GM23248 (cell line): ENCODE data around the gene UTP15. TPM values are rescaled to one million over a fixed set of nuclear protein-coding genes. Genes with fewer than 3 reads are reported as not detected.

ENCODE experiments used
- DNase-seq: peaks from one replicate; pipeline ENCODE4 v3.0.0-alpha.2; 2015
- H2AFZ ChIP-seq: fragments of 200-600 bp; sonication (generic); 2 replicates; pipeline ENCODE4 v1.6.1; 2016; ENCODE audit warnings: antibody characterized with exemption
- H3F3A ChIP-seq: fragments of 200-600 bp; sonication (generic); 2 replicates; pipeline ENCODE4 v1.6.1; 2016; ENCODE audit warnings: mild to moderate bottlenecking, antibody characterized with exemption, mixed run types; ENCODE audit not compliant: insufficient read depth
- H3K27ac ChIP-seq: fragments of 200-600 bp; sonication (generic); 2 replicates; pipeline ENCODE4 v1.5.1; 2016; ENCODE audit warnings: mild to moderate bottlenecking
- H3K27me3 ChIP-seq: fragments of 200-600 bp; sonication (generic); replicated peaks from 2 replicates; pipeline ENCODE4 v1.6.1; 2016; ENCODE audit warnings: mild to moderate bottlenecking; ENCODE audit not compliant: insufficient read depth
- H3K36me3 ChIP-seq: fragments of 200-600 bp; sonication (generic); 2 replicates; pipeline ENCODE4 v1.6.1; 2016; ENCODE audit warnings: low read depth, mild to moderate bottlenecking
- H3K4me1 ChIP-seq: fragments of 200-600 bp; sonication (generic); 2 replicates; pipeline ENCODE4 v1.6.1; 2016; ENCODE audit warnings: mild to moderate bottlenecking; ENCODE audit not compliant: insufficient read depth
- H3K4me2 ChIP-seq: fragments of 200-600 bp; sonication (generic); one replicate; pipeline ENCODE4 v1.6.1; 2016; ENCODE audit warnings: mild to moderate bottlenecking; ENCODE audit not compliant: unreplicated experiment
- H3K4me3 ChIP-seq: fragments of 200-600 bp; sonication (generic); 2 replicates; pipeline ENCODE4 v1.5.1; 2016; ENCODE audit warnings: mild to moderate bottlenecking
- H3K79me2 ChIP-seq: fragments of 200-600 bp; sonication (generic); 2 replicates; pipeline ENCODE4 v1.6.1; 2016; ENCODE audit warnings: mild to moderate bottlenecking; ENCODE audit not compliant: insufficient read depth
- H3K9ac ChIP-seq: fragments of 200-600 bp; sonication (generic); 2 replicates; pipeline ENCODE4 v1.6.1; 2016; ENCODE audit warnings: mild to moderate bottlenecking
- H3K9me2 ChIP-seq: fragments of 200-600 bp; sonication (generic); 2 replicates; pipeline ENCODE4 v1.6.1; 2016; ENCODE audit warnings: mixed run types, mild to moderate bottlenecking, moderate library complexity; ENCODE audit not compliant: insufficient read depth
- H3K9me3 ChIP-seq: fragments of 200-600 bp; sonication (generic); one replicate; pipeline ENCODE4 v1.6.1; 2017; ENCODE audit warnings: low read depth
- H4K20me1 ChIP-seq: fragments of 200-600 bp; sonication (generic); 2 replicates; pipeline ENCODE4 v1.6.0; 2016; ENCODE audit not compliant: insufficient read depth
- EZH2 ChIP-seq: fragments of 200-600 bp; sonication (generic); IDR thresholded peaks from 2 replicates; pipeline ENCODE4 v1.6.1; 2018; ENCODE audit warnings: antibody characterized with exemption, mild to moderate bottlenecking; ENCODE audit not compliant: insufficient read depth, poor library complexity, severe bottlenecking
- EZH2phosphoT487 ChIP-seq: fragments of 200-600 bp; sonication (generic); IDR thresholded peaks from 2 replicates; pipeline ENCODE4 v1.6.1; 2018; ENCODE audit warnings: antibody characterized with exemption, moderate library complexity, mild to moderate bottlenecking, low read depth; ENCODE audit not compliant: insufficient read depth
- WGBS, 2 experiments: methylation state at CpG; one replicate each; pipeline ENCODE4 v1.1.6; 2015 to 2017; ENCODE audit warnings: low lambda C conversion rate in 2 of 2, low coverage in 1 of 2; ENCODE audit errors: missing lambda C conversion rate in 2 of 2; 5-methylcytosine and 5-hydroxymethylcytosine counted together
- in situ Hi-C: fragments of 300-500 bp; cut with MboI; formaldehyde crosslinking; loops from 2 replicates; pipeline ENCODE4 v1.15.0; 2020
- polyA plus RNA-seq: library from polyadenylated mRNA; unstranded; fragments of >200 nt; fragmentation: Nextera tagmentation; extraction: Ambion mirVana; gene quantifications from 2 replicates; pipeline ENCODE4 v1.2.1, GENCODE V29; 2016
- total RNA-seq: library from RNA; depleted of rRNA; stranded (reverse); fragments of >200 nt; shearing (Covaris generic); gene quantifications from 2 replicates; pipeline ENCODE4 v1.2.3, GENCODE V29; 2014

Gene UTP15
- total and polyA plus RNA-seq, 2 experiments from 2014 or later, result 13.9 to 26.2 TPM

GRCh38 chr5:73532195-73532594 is 33.3 kb upstream of the UTP15 start:
- Histone ChIP-seq H3K27ac (no peak overlapping the region), H3K4me3 (no peak overlapping the region), H2AFZ (peak overlapping the region; percentile 40), H4K20me1 (no peaks in the 10 kb centered on the region), H3K27me3 (no peaks in the 10 kb centered on the region), H3K9ac (no peak overlapping the region), H3K9me3 (no peaks in the 10 kb centered on the region), H3K4me2 (no peak overlapping the region), H3F3A (no peaks in the 10 kb centered on the region), H3K79me2 (no peaks in the 10 kb centered on the region), H3K4me1 (peaks cover 11% of the 10 kb centered on the region), H3K9me2 (no peaks in the 10 kb centered on the region), H3K36me3 (no peaks in the 10 kb centered on the region)
- TF ChIP-seq EZH2 (no peak), EZH2phosphoT487 (no peak)
- WGBS, 2 experiments, result 60 to 61% methylated on average over 5 of the region's 5 CpGs
- DNase-seq, result no peak
- in situ Hi-C loops, result no loop called here

DNA sequence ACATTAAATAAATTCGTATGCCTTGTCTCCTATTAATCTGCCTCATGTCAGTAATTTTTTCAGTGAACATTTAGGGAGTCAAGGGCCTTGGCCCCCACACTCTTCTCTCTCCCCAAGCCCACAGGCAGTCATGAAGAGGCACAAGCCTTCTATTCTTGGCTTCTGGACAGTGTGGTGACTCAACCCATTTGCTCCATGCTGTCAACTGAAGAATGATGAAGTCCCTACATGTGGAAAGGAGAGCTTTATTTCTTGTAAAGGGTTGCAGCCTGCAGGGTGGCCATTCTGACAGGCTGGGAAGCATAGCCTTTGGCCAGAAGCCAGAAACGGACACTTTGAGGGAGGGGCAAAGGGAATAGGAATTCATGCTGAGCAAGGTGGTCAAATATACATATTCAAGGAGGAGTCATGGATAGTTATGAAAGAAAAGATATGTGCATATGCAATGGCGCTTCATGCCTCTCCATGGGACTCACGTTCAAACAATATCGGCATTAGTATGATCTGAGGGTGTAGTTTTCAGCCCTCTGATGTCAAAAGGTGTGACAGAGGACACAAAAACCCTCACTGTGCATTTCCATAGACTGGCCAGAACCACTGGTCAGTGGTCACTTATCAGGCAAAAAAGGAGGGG is 31.4 kb upstream of the UTP15 start:
- Histone ChIP-seq H3K4me3 (no peak overlapping the region), H3K9ac (no peak overlapping the region), H3K4me1 (peaks cover 11% of the 10 kb centered on the region), H3F3A (no peaks in the 10 kb centered on the region), H3K9me3 (no peaks in the 10 kb centered on the region), H3K27me3 (no peaks in the 10 kb centered on the region), H4K20me1 (no peaks in the 10 kb centered on the region), H3K79me2 (no peaks in the 10 kb centered on the region), H2AFZ (no peak overlapping the region), H3K4me2 (no peak overlapping the region), H3K27ac (no peak overlapping the region), H3K36me3 (no peaks in the 10 kb centered on the region), H3K9me2 (no peaks in the 10 kb centered on the region)
- peak; percentile 63 for DNase-seq
- in situ Hi-C loops, result no loop called here
- 66 to 69% methylated on average over 5 of the region's 5 CpGs for WGBS, 2 experiments
- no peak for TF ChIP-seq EZH2phosphoT487
- TF ChIP-seq EZH2, result no peak

GRCh38 chr5:73534971-73535370 is 30.6 kb upstream of the UTP15 start:
- H3K4me1 ChIP-seq, result peaks cover 14% of the 10 kb centered on the region
- no peak overlapping the region for H2AFZ ChIP-seq
- H3F3A ChIP-seq, result peaks cover 4% of the 10 kb centered on the region; the same call in 1 of the 2 replicates
- no peaks in the 10 kb centered on the region for H3K36me3 ChIP-seq
- no peak for TF ChIP-seq EZH2phosphoT487
- no peak for TF ChIP-seq EZH2
- no peak overlapping the region for H3K4me3 ChIP-seq
- no peak overlapping the region for H3K27ac ChIP-seq
- no peaks in the 10 kb centered on the region for H3K9me2 ChIP-seq
- H3K4me2 ChIP-seq, result no peak overlapping the region
- DNase-seq, result no peak
- WGBS, 2 experiments, result 79 to 86% methylated on average over 2 of the region's 2 CpGs
- H3K79me2 ChIP-seq, result no peaks in the 10 kb centered on the region
- no peaks in the 10 kb centered on the region for H4K20me1 ChIP-seq
- no peak overlapping the region for H3K9ac ChIP-seq
- H3K9me3 ChIP-seq, result no peaks in the 10 kb centered on the region
- in situ Hi-C loops, result no loop called here
- no peaks in the 10 kb centered on the region for H3K27me3 ChIP-seq

- peaks cover 10% of the 10 kb centered on the region for H3K4me1 ChIP-seq
- TF ChIP-seq EZH2 (no peak), EZH2phosphoT487 (no peak)
- no peak overlapping the region for H2AFZ ChIP-seq
- H3F3A ChIP-seq, result peaks cover 14% of the 10 kb centered on the region; the same call in 1 of the 2 replicates
- H3K27me3 ChIP-seq, result no peaks in the 10 kb centered on the region
- no peak overlapping the region for H3K4me2 ChIP-seq
- no peaks in the 10 kb centered on the region for H3K9me2 ChIP-seq
- WGBS, 2 experiments, result 59 to 64% methylated on average over 2 of the region's 2 CpGs
- no peak overlapping the region for H3K27ac ChIP-seq
- in situ Hi-C loops, result no loop called here
- no peaks in the 10 kb centered on the region for H3K9me3 ChIP-seq
- no peak overlapping the region for H3K9ac ChIP-seq
- DNase-seq, result no peak
- no peaks in the 10 kb centered on the region for H4K20me1 ChIP-seq
- H3K36me3 ChIP-seq, result no peaks in the 10 kb centered on the region
- H3K79me2 ChIP-seq, result no peaks in the 10 kb centered on the region
- H3K4me3 ChIP-seq, result no peak overlapping the region
Measured at GRCh38 chr5:73539730-73540129, 25.8 kb upstream of the UTP15 start.
